ENCODE measurements around the gene MT1E. TPM values are rescaled to one million over a fixed set of nuclear protein-coding genes. Genes with fewer than 3 reads are reported as not detected.

The MT1E gene
- total and polyA plus RNA-seq, 11 donors, result 33.3 to 192 (median 103) TPM

- ATAC-seq, result peak in 3 of 4 donors; percentile 5 to 16 (median 8)
- DNase-seq, result peak in 3 of 5 donors; percentile 39 to 53 (median 53)
Measured at GRCh38 chr16:56610017-56610608, 15.5 kb upstream of the MT1E start.

DNA sequence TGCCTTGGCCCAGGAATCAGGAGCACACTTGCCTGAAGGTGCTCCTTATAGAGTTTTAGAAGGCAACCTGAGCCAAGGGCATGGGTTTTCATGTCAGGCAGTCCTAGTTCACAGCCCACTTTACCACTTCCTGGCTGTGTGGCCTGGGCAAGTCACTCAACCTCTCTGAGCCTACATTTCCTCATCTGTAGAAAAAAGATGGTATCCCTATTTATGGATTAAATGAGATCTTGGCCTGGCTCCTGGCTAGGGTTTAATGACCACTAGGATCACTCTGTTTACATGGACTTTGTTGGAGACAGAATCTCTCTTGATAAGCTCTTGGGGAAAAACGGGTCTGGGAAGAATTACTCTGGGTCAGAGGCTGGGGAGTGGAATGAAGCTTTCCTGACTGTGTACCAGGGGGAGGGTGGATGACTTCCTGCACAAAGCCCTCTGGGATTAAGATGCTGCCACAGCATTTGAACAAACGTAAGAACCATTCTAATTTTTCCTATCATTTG, 14.9 kb upstream of the MT1E start:
- DNase-seq (peak in 1 of 5 donors; percentile 45), ATAC-seq (no peak)
- WGBS, 4 donors, result 10 to 49% (median 13%) methylated on average over 2 of the region's 2 CpGs
- Histone ChIP-seq H3K27ac (peak overlapping the region; percentile 86 to 99 (median 96)), H3K27me3 (no peaks in the 10 kb centered on the region), H3K4me3 (peak overlapping the region in 6 of 12 donors; percentile 68 to 87 (median 72)), H3K36me3 (no peaks in the 10 kb centered on the region), H3K9me3 (no peaks in the 10 kb centered on the region), H3K4me1 (peaks cover 9 to 65% (median 57%) of the 10 kb centered on the region in 12 donors)
- intact Hi-C loops (cut with DNase I), result loop anchor here in 1 of 10 donors (2.0 kb wide), 1 partner anchor 16 kb away; no protein-coding TSS in a partner anchor
- TF ChIP-seq, protein P1, sequence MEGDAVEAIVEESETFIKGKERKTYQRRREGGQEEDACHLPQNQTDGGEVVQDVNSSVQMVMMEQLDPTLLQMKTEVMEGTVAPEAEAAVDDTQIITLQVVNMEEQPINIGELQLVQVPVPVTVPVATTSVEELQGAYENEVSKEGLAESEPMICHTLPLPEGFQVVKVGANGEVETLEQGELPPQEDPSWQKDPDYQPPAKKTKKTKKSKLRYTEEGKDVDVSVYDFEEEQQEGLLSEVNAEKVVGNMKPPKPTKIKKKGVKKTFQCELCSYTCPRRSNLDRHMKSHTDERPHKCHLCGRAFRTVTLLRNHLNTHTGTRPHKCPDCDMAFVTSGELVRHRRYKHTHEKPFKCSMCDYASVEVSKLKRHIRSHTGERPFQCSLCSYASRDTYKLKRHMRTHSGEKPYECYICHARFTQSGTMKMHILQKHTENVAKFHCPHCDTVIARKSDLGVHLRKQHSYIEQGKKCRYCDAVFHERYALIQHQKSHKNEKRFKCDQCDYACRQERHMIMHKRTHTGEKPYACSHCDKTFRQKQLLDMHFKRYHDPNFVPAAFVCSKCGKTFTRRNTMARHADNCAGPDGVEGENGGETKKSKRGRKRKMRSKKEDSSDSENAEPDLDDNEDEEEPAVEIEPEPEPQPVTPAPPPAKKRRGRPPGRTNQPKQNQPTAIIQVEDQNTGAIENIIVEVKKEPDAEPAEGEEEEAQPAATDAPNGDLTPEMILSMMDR (IDR thresholded peaks at IDR 0.05), result no peak
- no peak for TF ChIP-seq POLR2A (IDR thresholded peaks at IDR 0.05)

More at GRCh38 chr16:56610017-56610608, 15.5 kb upstream of the MT1E start:
- H3K27ac ChIP-seq, result peak overlapping the region; percentile 86 to 99 (median 96)
- H3K36me3 ChIP-seq, result no peaks in the 10 kb centered on the region
- H3K9me3 ChIP-seq, result no peaks in the 10 kb centered on the region
- no peaks in the 10 kb centered on the region for H3K27me3 ChIP-seq
- TF ChIP-seq POLR2A (IDR thresholded peaks at IDR 0.05), result peak in 1 of 2 donors; percentile 17
- TF ChIP-seq, protein P1 (IDR thresholded peaks at IDR 0.05), result no peak
- WGBS, 4 donors, result 7 to 26% (median 19%) methylated on average over 10 of the region's 10 CpGs
- intact Hi-C loops (cut with DNase I), result loop anchor here in 1 of 10 donors (2.0 kb wide), 1 partner anchor 17 kb away; no protein-coding TSS in a partner anchor
- H3K4me1 ChIP-seq, result peaks cover 9 to 67% (median 57%) of the 10 kb centered on the region in 12 donors
- peak overlapping the region in 11 of 12 donors; percentile 59 to 87 (median 71) for H3K4me3 ChIP-seq

- 50 to 73% (median 55%) methylated on average over 2 of the region's 2 CpGs for WGBS, 4 donors
- H3K4me3 ChIP-seq, result no peak overlapping the region
- intact Hi-C loops (cut with DNase I), result loop anchor here in 1 of 10 donors (2.0 kb wide), 1 partner anchor 15 kb away; no protein-coding TSS in a partner anchor
Measured at GRCh38 chr16:56611281-56611833, 14.2 kb upstream of the MT1E start.

More at GRCh38 chr16:56611281-56611833, 14.2 kb upstream of the MT1E start:
- Histone ChIP-seq H3K36me3 (no peaks in the 10 kb centered on the region), H3K27me3 (no peaks in the 10 kb centered on the region), H3K9me3 (no peaks in the 10 kb centered on the region), H3K27ac (peak overlapping the region; percentile 86 to 99 (median 96)), H3K4me1 (peaks cover 9 to 58% (median 51%) of the 10 kb centered on the region in 12 donors)
- TF ChIP-seq, protein P1 (IDR thresholded peaks at IDR 0.05), result no peak
- TF ChIP-seq POLR2A (IDR thresholded peaks at IDR 0.05), result no peak
- DNase-seq (peak in 4 of 5 donors; percentile 72 to 91 (median 82)), ATAC-seq (peak; percentile 60 to 79 (median 65))
